ENCODE results near the gene DUSP21.
"Not testable (repeated sequence)": the region's sequence is repeated elsewhere in the genome, so short reads cannot be mapped to it uniquely, and the experiment has no call there.

Gene DUSP21

DNA sequence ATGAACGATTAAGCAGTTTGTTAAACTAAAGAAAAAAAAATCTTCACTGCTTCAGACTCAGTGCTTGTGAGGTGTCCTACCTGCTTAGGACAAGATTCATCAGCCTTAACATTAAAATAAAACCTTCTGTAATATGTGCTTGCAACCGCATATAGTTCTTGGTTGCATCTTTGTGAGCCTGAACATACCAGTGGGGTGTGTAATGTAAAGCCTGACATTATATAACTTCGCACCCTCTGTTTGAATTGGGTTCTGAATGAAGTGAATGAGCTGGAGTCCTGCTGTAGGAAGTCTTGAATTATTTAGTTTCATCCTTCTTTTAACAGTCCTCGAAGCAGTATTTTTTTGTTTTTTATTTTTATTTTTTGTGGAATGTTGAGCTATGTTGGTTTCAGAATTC is 32.3 kb downstream of the DUSP21 start:
- DNase-seq (ENCODE audit: low read depth), result no peak

DNA sequence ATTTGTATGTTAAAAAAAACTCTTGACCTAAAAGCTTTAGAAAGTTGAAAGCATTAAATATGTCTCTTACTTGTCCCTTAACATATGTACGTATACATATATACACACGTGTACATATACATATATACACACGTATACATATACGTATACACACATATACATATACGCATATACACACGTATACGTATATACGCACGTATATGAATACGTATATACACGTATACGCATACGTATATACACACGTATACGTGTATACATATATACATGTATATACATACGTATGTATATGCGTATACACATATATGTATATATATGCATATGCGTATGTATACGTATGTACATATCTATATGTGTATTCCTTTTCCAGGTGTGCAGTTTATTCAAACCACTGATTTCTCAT is 32.9 kb downstream of the DUSP21 start:
- DNase-seq (ENCODE audit: low read depth), result no peak

DNA sequence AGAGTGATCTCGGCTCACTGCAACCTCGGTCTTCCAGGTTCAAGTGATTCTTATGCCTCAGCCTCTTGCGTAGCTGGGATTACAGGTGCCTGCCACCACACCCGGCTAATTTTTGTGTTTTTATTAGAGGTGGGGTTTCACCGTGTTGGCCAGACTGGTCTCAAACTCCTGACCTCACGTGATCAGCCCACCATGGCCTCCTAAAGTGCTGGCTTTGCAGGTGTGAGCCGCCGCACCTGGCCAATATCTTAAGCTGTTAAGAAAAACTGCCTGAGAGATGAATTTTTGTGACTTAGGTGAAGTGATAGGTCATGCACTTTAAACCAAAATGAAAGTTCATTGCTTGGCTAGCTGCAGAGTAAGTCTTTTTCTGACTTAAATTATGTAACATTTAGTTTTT is 35.0 kb downstream of the DUSP21 start:
- DNase-seq (ENCODE audit: low read depth), result no peak

DNA sequence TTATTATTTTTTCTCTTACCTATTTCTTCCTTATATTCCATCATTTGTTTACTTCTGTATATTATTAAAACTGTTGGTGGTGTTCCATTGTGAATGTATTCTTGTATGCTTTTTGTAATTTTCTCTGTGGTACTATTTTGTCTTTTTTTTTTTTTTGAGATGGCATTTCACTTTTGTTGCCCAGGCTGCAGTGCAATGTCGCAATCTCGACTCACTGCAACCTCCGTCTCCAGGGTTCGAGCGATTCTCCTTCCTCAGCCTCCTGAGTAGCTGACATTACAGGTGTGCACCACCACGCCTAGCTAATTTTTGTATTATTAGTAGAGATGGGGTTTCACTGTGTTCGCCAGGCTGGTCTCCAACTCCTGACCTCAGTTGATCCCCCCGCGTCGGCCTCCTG is 37.7 kb downstream of the DUSP21 start:
- DNase-seq (ENCODE audit: low read depth), result no peak

DNA sequence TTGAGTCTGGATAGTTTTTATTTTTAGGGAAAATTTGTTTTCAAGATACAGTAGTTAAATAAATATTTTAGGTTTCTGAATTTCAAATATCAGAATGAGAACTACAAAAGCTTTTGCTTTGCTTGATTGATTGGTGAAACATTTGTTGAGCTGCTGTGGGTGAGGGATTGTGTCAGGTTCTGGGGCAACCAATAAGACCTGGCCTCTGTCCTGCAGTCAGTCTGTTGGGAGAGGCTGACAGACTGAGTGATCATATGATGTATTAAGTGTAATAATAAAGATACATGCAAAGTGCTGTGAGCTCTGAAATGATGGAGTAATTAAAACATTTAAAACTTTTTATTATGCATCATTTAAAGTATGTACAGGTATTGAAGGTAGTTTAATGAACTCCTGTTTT is 38.8 kb downstream of the DUSP21 start:
- DNase-seq (ENCODE audit: low read depth), result no peak

DNA sequence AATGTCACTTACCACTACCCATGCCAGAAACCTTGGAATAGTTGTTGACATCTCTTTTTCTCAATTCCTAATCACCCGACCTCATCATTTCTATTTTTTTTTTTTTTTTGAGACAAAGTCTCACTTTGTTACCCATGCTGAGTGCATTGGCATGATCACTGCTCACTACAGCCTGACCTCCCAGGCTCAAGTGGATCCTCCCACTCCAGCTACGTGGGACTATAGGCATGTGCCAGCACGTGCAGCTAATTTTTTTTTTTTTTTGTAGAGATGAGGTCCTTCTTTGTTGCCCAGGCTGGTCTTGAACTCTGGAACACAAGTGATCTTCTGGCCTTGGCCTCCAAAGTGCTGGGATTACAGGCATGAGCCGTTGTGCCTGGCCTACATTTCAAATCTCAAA is 41.1 kb downstream of the DUSP21 start:
- no peak for DNase-seq (ENCODE audit: low read depth)

DNA sequence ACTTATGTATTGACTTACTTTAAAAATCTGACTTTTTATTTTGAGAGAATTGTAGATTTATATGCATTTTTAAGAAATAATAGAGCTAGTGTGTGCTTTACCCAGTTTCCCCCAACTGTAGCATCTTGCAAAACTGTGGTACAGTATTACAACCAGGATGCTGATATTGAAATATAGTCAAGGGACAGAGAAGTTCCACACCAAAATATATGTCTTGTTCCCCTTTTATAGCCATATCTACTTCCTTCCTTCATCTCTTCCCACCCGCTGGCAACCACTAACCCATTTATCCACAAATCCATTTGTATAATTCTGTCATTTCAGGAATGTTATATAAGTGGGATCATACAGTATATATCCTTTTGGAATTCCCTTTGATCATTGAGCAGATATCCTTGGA is 46.0 kb downstream of the DUSP21 start:
- DNase-seq (ENCODE audit: low read depth), result no peak

DNA sequence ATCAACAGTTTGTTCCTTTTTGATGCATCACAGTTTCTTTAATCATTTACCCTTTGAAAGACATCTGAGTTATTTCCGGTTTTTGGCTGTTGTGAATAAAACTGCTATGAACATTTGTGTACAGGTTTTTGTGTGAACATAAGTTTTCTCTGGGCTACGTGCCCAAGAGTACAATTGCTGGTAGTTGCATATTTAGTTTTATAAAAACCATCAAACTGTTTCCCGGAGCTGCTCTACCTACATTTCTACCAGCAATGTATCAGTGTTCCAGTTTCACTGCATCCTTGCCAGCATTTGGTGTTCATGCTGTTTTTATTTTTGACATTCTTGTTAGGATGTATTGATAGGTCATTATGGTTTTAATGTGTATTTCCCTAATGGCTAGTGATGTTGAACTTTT is 46.4 kb downstream of the DUSP21 start:
- no peak for DNase-seq (ENCODE audit: low read depth)

DNA sequence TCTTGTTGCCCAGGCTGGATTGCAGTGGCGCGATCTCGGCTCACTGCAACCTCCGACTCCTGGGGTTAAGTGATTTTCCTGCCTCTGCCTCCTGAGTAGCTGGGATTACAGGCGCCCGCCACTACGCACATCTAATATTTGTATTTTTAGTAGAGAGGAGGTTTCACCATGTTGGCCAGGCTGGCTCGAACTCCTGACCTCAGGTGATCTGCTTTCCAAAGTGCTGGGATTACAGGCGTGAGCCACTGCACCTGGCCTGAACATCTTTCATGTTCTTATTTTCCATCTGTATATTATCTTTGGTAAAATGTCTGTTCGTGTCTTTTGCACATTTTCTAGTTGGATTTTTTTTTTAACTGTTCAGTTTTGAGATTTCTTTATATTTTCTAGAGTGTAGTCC is 46.9 kb downstream of the DUSP21 start:
- DNase-seq (ENCODE audit: low read depth), result not testable (repeated sequence)

DNA sequence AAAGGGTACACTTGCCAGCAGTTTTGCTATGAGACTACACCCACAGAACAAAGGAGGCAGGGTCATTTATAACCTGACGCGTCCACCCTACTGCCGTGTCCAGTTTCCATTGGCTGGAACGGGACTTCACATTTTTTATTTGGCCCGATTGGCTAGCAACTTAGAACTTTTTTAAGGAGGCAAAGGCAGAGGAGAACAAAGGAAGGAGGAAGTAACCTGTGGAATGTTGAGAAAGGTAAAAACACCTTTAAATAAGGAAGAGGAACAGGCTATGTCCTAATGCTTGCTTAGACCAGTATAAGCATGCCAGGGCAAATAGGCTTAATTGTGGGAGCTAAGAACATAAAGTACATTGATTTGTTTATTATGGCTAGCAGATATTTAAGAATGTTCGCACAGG is 47.8 kb downstream of the DUSP21 start:
- DNase-seq (ENCODE audit: low read depth), result no peak
